HepG2 (cell line): ENCODE results near the gene TNFSF13B. TPM values are rescaled to one million over a fixed set of nuclear protein-coding genes. Genes with fewer than 3 reads are reported as not detected.

Experiments used
- ATAC-seq: fragments of 200-7000 bp; cut with Tn5 transposase; 3 replicates; pipeline ENCODE4 v1.9.1; 2020; ENCODE audit warnings: mild to moderate bottlenecking, moderate library complexity
- BruUV-seq: library from RNA; stranded (reverse); fragments of 400-500 nt; replicated peaks from 2 replicates; lab custom pipeline; 2021; lab: Mats Ljungman, UMichigan
- CTCF ChIA-PET: fragments of 300-600 bp; formaldehyde crosslinking; extraction: SDS; loops from one replicate; lab custom pipeline; 2021; ENCODE audit warnings: low total read pairs, inconsistent platforms, low intra/inter-chr PET ratio; lab: Yijun Ruan, JAX
- POLR2A ChIA-PET: fragments of 350-600 bp; sonication (Branson Sonifier 250); formaldehyde crosslinking; loops from one replicate; lab custom pipeline; 2020; ENCODE audit warnings: antibody characterized with exemption, inconsistent platforms; lab: Yijun Ruan, JAX
- DNase-seq: peaks from one replicate; pipeline ENCODE4 v3.0.0-alpha.2; 2015; ENCODE audit warnings: low spot score
- FAIRE-seq: peaks from 3 replicates; lab custom pipeline; 2011; peaks lifted over from hg19 to GRCh38; lab: Jason Lieb, UNC
- H2AFZ ChIP-seq: one replicate; pipeline ENCODE4 v1.6.1; 2011; ENCODE audit warnings: low read length, inconsistent platforms
- H3K27ac ChIP-seq: fragments of 300-600 bp; 3 replicates; pipeline ENCODE4 v1.8.0; 2011; ENCODE audit warnings: mixed run types, mild to moderate bottlenecking, mixed read lengths, low read length, inconsistent platforms; ENCODE audit not compliant: insufficient read depth; ENCODE audit errors: extremely low read length
- H3K27me3 ChIP-seq, 2 experiments: fragments of 200-600 bp in 1 of 2; 2 replicates in 1 of 2; 3 replicates in 1 of 2; pipeline versions ENCODE4 v1.6.0 to v1.8.0; 2011; ENCODE audit warnings: low read length in 2 of 2, mild to moderate bottlenecking in 2 of 2, moderate library complexity in 2 of 2, inconsistent platforms in 1 of 2; ENCODE audit not compliant: insufficient read depth in 2 of 2, control insufficient read depth in 1 of 2
- H3K36me3 ChIP-seq, 2 experiments: fragments of 200-600 bp in 1 of 2; replicated peaks in 1 of 2; 2 replicates in 1 of 2; 3 replicates in 1 of 2; pipeline versions ENCODE4 v1.5.1 to v1.8.0; 2011; ENCODE audit warnings: low read length in 2 of 2, inconsistent platforms in 1 of 2; ENCODE audit not compliant: insufficient read depth in 2 of 2, control insufficient read depth in 1 of 2
- H3K4me1 ChIP-seq: 2 replicates; pipeline ENCODE4 v1.5.1; 2012; ENCODE audit warnings: low read length, inconsistent platforms; ENCODE audit not compliant: insufficient read depth
- H3K4me2 ChIP-seq: 2 replicates; pipeline ENCODE4 v1.6.0; 2011; ENCODE audit warnings: low read depth, low read length, inconsistent platforms
- H3K4me3 ChIP-seq, 3 experiments: fragments of 200-600 bp in 1 of 3; sonication (generic), shearing (Covaris generic) in 1 of 3; replicated peaks in 1 of 3; 2 replicates each; pipeline ENCODE4 v1.5.1; 2011 to 2016; ENCODE audit warnings: low read length in 3 of 3, inconsistent platforms in 2 of 3, low read depth in 2 of 3, mild to moderate bottlenecking in 2 of 3, control low read depth in 1 of 3, mixed read lengths in 1 of 3; ENCODE audit not compliant: insufficient read depth in 1 of 3
- H3K79me2 ChIP-seq: one replicate; pipeline ENCODE4 v1.6.1; 2011; ENCODE audit warnings: low read length, inconsistent platforms; ENCODE audit not compliant: insufficient read depth
- H3K9ac ChIP-seq: 2 replicates; pipeline ENCODE4 v1.6.0; 2011; ENCODE audit warnings: mild to moderate bottlenecking, low read depth, low read length, inconsistent platforms; ENCODE audit not compliant: insufficient read depth
- H3K9me3 ChIP-seq: 2 replicates; pipeline ENCODE4 v1.5.1; 2012; ENCODE audit warnings: mild to moderate bottlenecking, low read length
- H4K20me1 ChIP-seq: 2 replicates; pipeline ENCODE4 v1.6.0; 2011; ENCODE audit warnings: inconsistent platforms, mild to moderate bottlenecking, low read length, moderate library complexity; ENCODE audit not compliant: insufficient read depth
- CHCHD3 ChIP-seq: sonication (generic); formaldehyde crosslinking; IDR thresholded peaks from 2 replicates; pipeline ENCODE4 v1.8.0; 2022; ENCODE audit warnings: mild to moderate bottlenecking, missing genetic modification reagents, moderate library complexity
- HOXA7 ChIP-seq: sonication (generic); formaldehyde crosslinking; IDR thresholded peaks from 2 replicates; pipeline ENCODE4 v1.8.1; 2022; ENCODE audit warnings: mild to moderate bottlenecking, missing genetic modification reagents, moderate library complexity
- KDM5B ChIP-seq: sonication (generic); formaldehyde crosslinking; IDR thresholded peaks from 2 replicates; pipeline ENCODE4 v1.4.0; 2020; ENCODE audit warnings: missing genetic modification reagents, mild to moderate bottlenecking, borderline replicate concordance
- LBX2 ChIP-seq: sonication (generic); formaldehyde crosslinking; IDR thresholded peaks from 2 replicates; pipeline ENCODE4 v1.5.0; 2020; ENCODE audit warnings: missing genetic modification reagents, mild to moderate bottlenecking, borderline replicate concordance
- MAFF ChIP-seq: IDR thresholded peaks from 2 replicates; pipeline ENCODE4 v1.6.1; 2011; ENCODE audit warnings: low read depth, low read length, improper control_type of control experiment
- MXD4 ChIP-seq: IDR thresholded peaks from 2 replicates; pipeline ENCODE4 v1.6.1; 2016; ENCODE audit warnings: mild to moderate bottlenecking, missing biosample characterization, missing genetic modification reagents
- PBX3 ChIP-seq: sonication (generic); formaldehyde crosslinking; IDR thresholded peaks from 2 replicates; pipeline ENCODE4 v1.8.1; 2023; ENCODE audit warnings: missing genetic modification reagents, inconsistent platforms, borderline replicate concordance
- PITX1 ChIP-seq: sonication (generic); formaldehyde crosslinking; IDR thresholded peaks from 2 replicates; pipeline ENCODE4 v1.5.1; 2020; ENCODE audit warnings: mild to moderate bottlenecking, missing genetic modification reagents
- SETDB1 ChIP-seq: sonication (generic); formaldehyde crosslinking; IDR thresholded peaks from 2 replicates; pipeline ENCODE4 v1.5.1; 2020; ENCODE audit warnings: missing genetic modification reagents, mild to moderate bottlenecking, borderline replicate concordance
- SSRP1 ChIP-seq: IDR thresholded peaks from 2 replicates; pipeline ENCODE4 v1.6.1; 2016; ENCODE audit warnings: control low read depth
- TEAD2 ChIP-seq: sonication (generic); formaldehyde crosslinking; IDR thresholded peaks from 2 replicates; pipeline ENCODE4 v1.9.0; 2021; ENCODE audit warnings: missing genetic modification reagents
- ZC3H4 ChIP-seq: sonication (generic); formaldehyde crosslinking; IDR thresholded peaks from 2 replicates; pipeline ENCODE4 v1.4.0; 2020; ENCODE audit warnings: missing genetic modification reagents, borderline replicate concordance
- ZMYM4 ChIP-seq: sonication (generic); formaldehyde crosslinking; IDR thresholded peaks from 2 replicates; pipeline ENCODE4 v1.8.1; 2023; ENCODE audit warnings: mild to moderate bottlenecking, missing genetic modification reagents
- ZNF17 ChIP-seq: sonication (generic); formaldehyde crosslinking; IDR thresholded peaks from 2 replicates; pipeline ENCODE4 v1.5.0; 2020; ENCODE audit warnings: mild to moderate bottlenecking, missing genetic modification reagents
- ZNF33A ChIP-seq: sonication (generic); formaldehyde crosslinking; IDR thresholded peaks from 2 replicates; pipeline ENCODE4 v1.5.1; 2020; ENCODE audit warnings: missing genetic modification reagents, mild to moderate bottlenecking, moderate library complexity, borderline replicate concordance
- ZNF550 ChIP-seq: sonication (generic); formaldehyde crosslinking; IDR thresholded peaks from 2 replicates; pipeline ENCODE4 v1.4.0; 2020; ENCODE audit warnings: mild to moderate bottlenecking, missing genetic modification reagents, borderline replicate concordance
- ZNF75D ChIP-seq: sonication (generic); formaldehyde crosslinking; IDR thresholded peaks from 2 replicates; pipeline ENCODE4 v1.8.1; 2023; ENCODE audit warnings: missing genetic modification reagents, mild to moderate bottlenecking, borderline replicate concordance
- ZNF83 ChIP-seq: sonication (generic); formaldehyde crosslinking; IDR thresholded peaks from 2 replicates; pipeline ENCODE4 v1.4.0; 2020; ENCODE audit warnings: missing genetic modification reagents, mild to moderate bottlenecking, borderline replicate concordance
- ZSCAN30 ChIP-seq: sonication (generic); formaldehyde crosslinking; IDR thresholded peaks from 2 replicates; pipeline ENCODE4 v1.5.0; 2020; ENCODE audit warnings: mild to moderate bottlenecking, missing genetic modification reagents
- ZUFSP ChIP-seq: sonication (generic); formaldehyde crosslinking; IDR thresholded peaks from 2 replicates; pipeline ENCODE4 v1.9.0; 2021; ENCODE audit warnings: missing genetic modification reagents, mild to moderate bottlenecking, borderline replicate concordance
- WGBS: methylation state at CpG from one replicate; pipeline ENCODE4 v1.1.6; 2017; ENCODE audit warnings: low lambda C conversion rate; 5-methylcytosine and 5-hydroxymethylcytosine counted together
- in situ Hi-C: cut with HindIII; loops from 2 replicates; pipeline ENCODE4 v1.10.0; 2017; ENCODE audit warnings: low pct_unique_long_range_greater_than_20kb; ENCODE audit not compliant: extremely low pct_ligation_motif_present
- intact Hi-C: fragments of 100-400 bp; cut with micrococcal nuclease; formaldehyde crosslinking; loops from one replicate; pipeline ENCODE4 v1.10.0; 2022; ENCODE audit not compliant: unreplicated experiment
- polyA plus RNA-seq, 8 experiments: library from polyadenylated mRNA; depleted of rRNA in 3 of 8; stranded (reverse) in 7 of 8; unstranded in 1 of 8; fragments of >200 nt; fragmentation: Illumina TruSeq in 4 of 8; extraction: Trizol in 4 of 8; gene quantifications; 2 replicates each; pipeline versions ENCODE4 v1.2.1 to v1.2.3, GENCODE V29; 2011 to 2016; ENCODE audit warnings: low read depth in 4 of 8, missing spikeins in 1 of 8, mixed read lengths in 1 of 8; ENCODE audit not compliant: insufficient read depth in 1 of 8
- total RNA-seq, 5 experiments: library from RNA; depleted of rRNA; stranded (reverse); fragments of >200 nt; fragmentation: Illumina TruSeq; extraction: Trizol; gene quantifications; 2 replicates each; pipeline ENCODE4 v1.2.3, GENCODE V29; 2016; ENCODE audit warnings: low read depth in 1 of 5

Gene TNFSF13B
- total and polyA plus RNA-seq, 2 of the 13 experiments (the other 11 are each of a cell fraction or from before 2014, with no cell fraction given): 0.13 to 0.20 TPM

GRCh38 chr13:108346376-108346775 is 76.9 kb downstream of the TNFSF13B start:
- Histone ChIP-seq H3K4me3 (no peak overlapping the region), H3K9me3 (no peaks in the 10 kb centered on the region), H3K27ac (no peak overlapping the region), H3K4me1 (no peaks in the 10 kb centered on the region), H3K9ac (no peak overlapping the region), H3K79me2 (no peaks in the 10 kb centered on the region), H4K20me1 (no peaks in the 10 kb centered on the region), H3K27me3 (peaks cover 0 to 7% of the 10 kb centered on the region in 2 experiments; a peak in 1 of 5 replicates), H3K4me2 (no peak overlapping the region), H2AFZ (no peak overlapping the region), H3K36me3 (no peaks in the 10 kb centered on the region)
- FAIRE-seq: no peak
- intact Hi-C loops: no loop called here
- ATAC-seq: no peak
- in situ Hi-C loops: no loop called here
- BruUV-seq: no TSS peak
- TF ChIP-seq CHCHD3 (CRISPR knock-in tag) (no peak), LBX2 (CRISPR knock-in tag) (no peak), HOXA7 (CRISPR knock-in tag) (no peak), SETDB1 (CRISPR knock-in tag) (no peak), KDM5B (no peak), ZUFSP (CRISPR knock-in tag) (no peak), ZSCAN30 (CRISPR knock-in tag) (no peak), PBX3 (CRISPR knock-in tag) (no peak), ZC3H4 (CRISPR knock-in tag) (no peak), ZNF83 (no peak), ZMYM4 (CRISPR knock-in tag) (no peak), ZNF75D (CRISPR knock-in tag) (no peak), SSRP1 (no peak), MAFF (no peak), TEAD2 (CRISPR knock-in tag) (no peak), ZNF17 (no peak), PITX1 (CRISPR knock-in tag) (no peak), ZNF550 (CRISPR knock-in tag) (no peak), ZNF33A (CRISPR knock-in tag) (no peak), MXD4 (CRISPR knock-in tag) (no peak)
- no peak for DNase-seq
- ChIA-PET CTCF (no interaction called here), POLR2A (no interaction called here)
- 2% methylated on average over 8 of the region's 8 CpGs for WGBS
